H9 (cell line): ENCODE results near the gene CPNE2. TPM values are rescaled to one million over a fixed set of nuclear protein-coding genes. Genes with fewer than 3 reads are reported as not detected.

Source experiments
- DNase-seq: peaks from one replicate; pipeline ENCODE4 v3.0.0-alpha.2; 2017
- H2AFZ ChIP-seq: one replicate; pipeline ENCODE4 v1.6.1; 2013; ENCODE audit warnings: mild to moderate bottlenecking, low read length, control low read depth, moderate library complexity
- H2AK5ac ChIP-seq: 2 replicates; pipeline ENCODE4 v1.6.1; 2013; ENCODE audit warnings: low read length, control low read depth, mixed read lengths; ENCODE audit not compliant: insufficient read length
- H2BK120ac ChIP-seq: one replicate; pipeline ENCODE4 v1.6.1; 2013; ENCODE audit warnings: low read depth, mild to moderate bottlenecking, low read length, control low read depth, inconsistent platforms; ENCODE audit not compliant: poor library complexity, severe bottlenecking
- H2BK12ac ChIP-seq: 2 replicates; pipeline ENCODE4 v1.6.1; 2013; ENCODE audit warnings: low read length, control low read depth, mixed read lengths, low read depth; ENCODE audit not compliant: insufficient read length
- H2BK15ac ChIP-seq: 2 replicates; pipeline ENCODE4 v1.6.1; 2013; ENCODE audit warnings: low read depth, low read length, control low read depth
- H2BK20ac ChIP-seq: one replicate; pipeline ENCODE4 v1.6.1; 2013; ENCODE audit warnings: low read depth, mild to moderate bottlenecking, low read length, control low read depth, inconsistent platforms; ENCODE audit not compliant: poor library complexity, severe bottlenecking
- H2BK5ac ChIP-seq: 2 replicates; pipeline ENCODE4 v1.6.1; 2013; ENCODE audit warnings: low read length, control low read depth, mixed read lengths; ENCODE audit not compliant: insufficient read length
- H3K14ac ChIP-seq: 2 replicates; pipeline ENCODE4 v1.6.1; 2013; ENCODE audit warnings: low read length, control low read depth; ENCODE audit not compliant: insufficient read depth
- H3K18ac ChIP-seq: 2 replicates; pipeline ENCODE4 v1.6.1; 2013; ENCODE audit warnings: low read depth, mild to moderate bottlenecking, mixed read lengths, low read length, control low read depth; ENCODE audit not compliant: insufficient read length
- H3K23ac ChIP-seq: 2 replicates; pipeline ENCODE4 v1.6.1; 2013; ENCODE audit warnings: low read length, control low read depth, mixed read lengths, low read depth; ENCODE audit not compliant: insufficient read length
- H3K23me2 ChIP-seq: 2 replicates; pipeline ENCODE4 v1.6.1; 2013; ENCODE audit warnings: low read depth, mild to moderate bottlenecking, mixed read lengths, low read length, control low read depth; ENCODE audit not compliant: insufficient read length, poor library complexity, severe bottlenecking
- H3K27ac ChIP-seq: 2 replicates; pipeline ENCODE4 v1.5.1; 2013; ENCODE audit warnings: low read length, control low read depth, mixed read lengths, low read depth; ENCODE audit not compliant: insufficient read length
- H3K27me3 ChIP-seq: 2 replicates; pipeline ENCODE4 v1.6.1; 2013; ENCODE audit warnings: low read length, control low read depth, inconsistent platforms; ENCODE audit not compliant: insufficient read depth
- H3K4ac ChIP-seq: 2 replicates; pipeline ENCODE4 v1.6.1; 2013; ENCODE audit warnings: low read depth, mild to moderate bottlenecking, control low read depth, inconsistent platforms, low read length, moderate library complexity
- H3K4me1 ChIP-seq: 2 replicates; pipeline ENCODE4 v1.6.1; 2013; ENCODE audit warnings: low read length, control low read depth, inconsistent platforms; ENCODE audit not compliant: insufficient read depth
- H3K4me2 ChIP-seq: 2 replicates; pipeline ENCODE4 v1.6.1; 2013; ENCODE audit warnings: low read length, control low read depth, mixed read lengths; ENCODE audit not compliant: insufficient read length, insufficient read depth
- H3K56ac ChIP-seq: 2 replicates; pipeline ENCODE4 v1.6.1; 2013; ENCODE audit warnings: low read depth, mild to moderate bottlenecking, mixed read lengths, low read length, control low read depth; ENCODE audit not compliant: insufficient read length
- H3K79me1 ChIP-seq: 2 replicates; pipeline ENCODE4 v1.6.1; 2013; ENCODE audit warnings: low read depth, mild to moderate bottlenecking, moderate library complexity, low read length, control low read depth, inconsistent platforms; ENCODE audit not compliant: insufficient read depth, poor library complexity, severe bottlenecking
- H3K79me2 ChIP-seq: 2 replicates; pipeline ENCODE4 v1.6.1; 2013; ENCODE audit warnings: low read length, control low read depth, inconsistent platforms; ENCODE audit not compliant: insufficient read depth
- H3K9ac ChIP-seq: 2 replicates; pipeline ENCODE4 v1.6.1; 2013; ENCODE audit warnings: low read length, control low read depth, mixed read lengths; ENCODE audit not compliant: insufficient read length; ENCODE audit errors: extremely low read depth
- H3K9me3 ChIP-seq: one replicate; pipeline ENCODE4 v1.6.1; 2013; ENCODE audit warnings: low read depth, low read length, inconsistent platforms; ENCODE audit not compliant: control insufficient read depth
- H3T11ph ChIP-seq: one replicate; pipeline ENCODE4 v1.6.1; 2013; ENCODE audit warnings: mild to moderate bottlenecking, low read length, control low read depth, inconsistent platforms
- H4K20me1 ChIP-seq: one replicate; pipeline ENCODE4 v1.6.1; 2013; ENCODE audit not compliant: control insufficient read depth, insufficient read length, insufficient read depth
- H4K5ac ChIP-seq: 2 replicates; pipeline ENCODE4 v1.6.1; 2013; ENCODE audit warnings: low read depth, mild to moderate bottlenecking, mixed read lengths, low read length, control low read depth; ENCODE audit not compliant: insufficient read length
- H4K8ac ChIP-seq: replicated peaks from 2 replicates; pipeline ENCODE4 v1.6.1; 2013; ENCODE audit warnings: low read length, control low read depth, mixed read lengths, low read depth; ENCODE audit not compliant: insufficient read length
- H4K91ac ChIP-seq: 2 replicates; pipeline ENCODE4 v1.6.1; 2013; ENCODE audit warnings: low read depth, mild to moderate bottlenecking, moderate library complexity, mixed read lengths, low read length, control low read depth; ENCODE audit not compliant: insufficient read length
- H3K27ac Mint-ChIP-seq, 3 experiments: 2 replicates in 2 of 3; 3 replicates in 1 of 3; pipeline ENCODE4 v1.8.0; 2020 to 2021; ENCODE audit warnings: mixed read lengths in 3 of 3, mild to moderate bottlenecking in 1 of 3, moderate library complexity in 1 of 3
- H3K27me3 Mint-ChIP-seq: 2 replicates; pipeline ENCODE4 v1.8.0; 2021; ENCODE audit warnings: low read depth, mild to moderate bottlenecking, moderate library complexity, mixed read lengths
- H3K36me3 Mint-ChIP-seq, 3 experiments: 2 replicates in 2 of 3; 3 replicates in 1 of 3; pipeline ENCODE4 v1.8.0; 2020 to 2021; ENCODE audit warnings: low read depth in 3 of 3, mixed read lengths in 3 of 3; ENCODE audit not compliant: insufficient read depth in 1 of 3
- H3K4me1 Mint-ChIP-seq, 2 experiments: 2 replicates each; pipeline ENCODE4 v1.8.0; 2020; ENCODE audit warnings: mixed read lengths in 2 of 2
- H3K4me3 Mint-ChIP-seq, 2 experiments: 2 replicates in 1 of 2; 3 replicates in 1 of 2; pipeline ENCODE4 v1.8.0; 2020 to 2021; ENCODE audit warnings: mild to moderate bottlenecking in 2 of 2, mixed read lengths in 2 of 2, moderate library complexity in 1 of 2
- H3K9me3 Mint-ChIP-seq, 2 experiments: 2 replicates in 1 of 2; 3 replicates in 1 of 2; pipeline ENCODE4 v1.8.0; 2020; ENCODE audit warnings: mild to moderate bottlenecking in 2 of 2, mixed read lengths in 2 of 2, moderate library complexity in 1 of 2
- CTCF ChIP-seq: fragments of 200-600 bp; sonication (generic); conservative IDR thresholded peaks from 3 replicates; pipeline ENCODE4 v1.8.0; 2021; ENCODE audit warnings: antibody characterized with exemption, mild to moderate bottlenecking
- WGBS: extraction: QIAGEN DNeasy Blood & Tissue Kit; methylation state at CpG from one replicate; pipeline ENCODE4 v1.1.7; 2013; ENCODE audit warnings: missing lambda C conversion rate, low lambda C conversion rate, mixed read lengths; ENCODE audit not compliant: insufficient read length; ENCODE audit errors: extremely low coverage; 5-methylcytosine and 5-hydroxymethylcytosine counted together
- total RNA-seq: library from RNA; stranded (reverse); gene quantifications from 2 replicates; pipeline ENCODE4 v1.2.1, GENCODE V29; 2021

Gene CPNE2
- total RNA-seq, 1 experiment from 2014 or later: 8.0 TPM

GRCh38 chr16:57151369-57151768 is 59.0 kb downstream of the CPNE2 start:
- Mint-ChIP-seq H3K27me3 (no peaks in the 10 kb centered on the region), H3K4me1 (peaks cover 45 to 48% of the 10 kb centered on the region in 2 experiments), H3K36me3 (peaks cover 19 to 38% (median 34%) of the 10 kb centered on the region in 3 experiments), H3K4me3 (no peak overlapping the region), H3K27ac (peak overlapping the region; percentile 54 to 86 (median 85)), H3K9me3 (no peaks in the 10 kb centered on the region)
- H2BK20ac ChIP-seq: no peak overlapping the region
- no CpG with 5 or more reads among the region's 2 CpGs for WGBS
- H3K56ac ChIP-seq: no peak overlapping the region
- H3K4me2 ChIP-seq: no peak overlapping the region
- H3K18ac ChIP-seq: no peak overlapping the region
- no peak overlapping the region for H3K9ac ChIP-seq
- no peaks in the 10 kb centered on the region for H3K27me3 ChIP-seq
- no peaks in the 10 kb centered on the region for H3K9me3 ChIP-seq
- no peaks in the 10 kb centered on the region for H4K20me1 ChIP-seq
- no peaks in the 10 kb centered on the region for H3K79me2 ChIP-seq
- H2AFZ ChIP-seq: no peak overlapping the region
- no peak overlapping the region for H2BK15ac ChIP-seq
- H3K4me1 ChIP-seq: peaks cover 23% of the 10 kb centered on the region; the same call in 1 of the 2 replicates
- no peak for DNase-seq
- no peak overlapping the region for H3K27ac ChIP-seq
- H4K5ac ChIP-seq: no peak overlapping the region
- no peak overlapping the region for H2BK120ac ChIP-seq
- H2AK5ac ChIP-seq: no peak overlapping the region
- no peak overlapping the region for H3T11ph ChIP-seq
- no peak overlapping the region for H2BK12ac ChIP-seq
- no peaks in the 10 kb centered on the region for H3K79me1 ChIP-seq
- H3K23me2 ChIP-seq: no peaks in the 10 kb centered on the region
- H4K91ac ChIP-seq: no peak overlapping the region
- H2BK5ac ChIP-seq: no peak overlapping the region
- no peak for TF ChIP-seq CTCF
- H3K4ac ChIP-seq: no peak overlapping the region
- no peak overlapping the region for H3K23ac ChIP-seq
- no peak overlapping the region for H3K14ac ChIP-seq
- no peak overlapping the region for H4K8ac ChIP-seq
